ENCODE results near the gene TCFL5. TPM values are rescaled to one million over a fixed set of nuclear protein-coding genes. Genes with fewer than 3 reads are reported as not detected.

TCFL5 gene
- total RNA-seq, 1 donor from 2014 or later: 11.5 TPM

DNA sequence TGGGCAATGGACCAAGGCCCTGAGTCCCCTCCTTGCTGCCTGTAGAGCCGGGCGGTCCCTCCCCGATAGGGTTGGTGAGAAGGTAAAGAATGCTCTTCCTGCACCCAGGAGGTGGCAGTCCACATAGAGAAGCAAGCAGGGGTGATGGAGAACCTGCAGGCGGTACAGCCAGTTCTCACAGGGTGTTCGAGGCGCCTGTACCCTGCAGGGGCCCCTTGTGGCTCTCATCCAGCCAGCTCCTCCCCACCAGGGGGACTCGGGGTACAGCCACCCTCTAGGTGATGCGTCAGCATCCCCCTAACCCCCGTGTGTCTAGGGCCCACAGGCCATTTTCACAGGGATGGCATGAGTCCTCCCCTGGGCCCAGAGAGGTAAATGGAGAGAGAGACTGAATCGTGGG, 49.9 kb downstream of the TCFL5 start:
- peaks cover 33% of the 10 kb centered on the region for H3K4me1 ChIP-seq
- TF ChIP-seq, protein P1, sequence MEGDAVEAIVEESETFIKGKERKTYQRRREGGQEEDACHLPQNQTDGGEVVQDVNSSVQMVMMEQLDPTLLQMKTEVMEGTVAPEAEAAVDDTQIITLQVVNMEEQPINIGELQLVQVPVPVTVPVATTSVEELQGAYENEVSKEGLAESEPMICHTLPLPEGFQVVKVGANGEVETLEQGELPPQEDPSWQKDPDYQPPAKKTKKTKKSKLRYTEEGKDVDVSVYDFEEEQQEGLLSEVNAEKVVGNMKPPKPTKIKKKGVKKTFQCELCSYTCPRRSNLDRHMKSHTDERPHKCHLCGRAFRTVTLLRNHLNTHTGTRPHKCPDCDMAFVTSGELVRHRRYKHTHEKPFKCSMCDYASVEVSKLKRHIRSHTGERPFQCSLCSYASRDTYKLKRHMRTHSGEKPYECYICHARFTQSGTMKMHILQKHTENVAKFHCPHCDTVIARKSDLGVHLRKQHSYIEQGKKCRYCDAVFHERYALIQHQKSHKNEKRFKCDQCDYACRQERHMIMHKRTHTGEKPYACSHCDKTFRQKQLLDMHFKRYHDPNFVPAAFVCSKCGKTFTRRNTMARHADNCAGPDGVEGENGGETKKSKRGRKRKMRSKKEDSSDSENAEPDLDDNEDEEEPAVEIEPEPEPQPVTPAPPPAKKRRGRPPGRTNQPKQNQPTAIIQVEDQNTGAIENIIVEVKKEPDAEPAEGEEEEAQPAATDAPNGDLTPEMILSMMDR (IDR thresholded peaks at IDR 0.05): no peak
- TF ChIP-seq POLR2AphosphoS5 (IDR thresholded peaks at IDR 0.05; ENCODE audit: insufficient read depth in 1 of 2, low read depth in 1 of 2): no peak
- TF ChIP-seq POLR2A (IDR thresholded peaks at IDR 0.05): no peak
- H3K27me3 ChIP-seq: peaks cover under 1% of the 10 kb centered on the region
- no peak overlapping the region for H3K4me3 ChIP-seq
- no peaks in the 10 kb centered on the region for H3K9me3 ChIP-seq
- no peak overlapping the region for H3K27ac ChIP-seq
- intact Hi-C loops (cut with DNase I): loop anchor here (10.0 kb wide), 1 partner anchor 397 kb away; no protein-coding TSS in a partner anchor
- peaks cover 0 to 51% of the 10 kb centered on the region in 2 donors for H3K36me3 ChIP-seq
- DNase-seq (ENCODE audit: extremely low spot score in 2 of 2): no peak

DNA sequence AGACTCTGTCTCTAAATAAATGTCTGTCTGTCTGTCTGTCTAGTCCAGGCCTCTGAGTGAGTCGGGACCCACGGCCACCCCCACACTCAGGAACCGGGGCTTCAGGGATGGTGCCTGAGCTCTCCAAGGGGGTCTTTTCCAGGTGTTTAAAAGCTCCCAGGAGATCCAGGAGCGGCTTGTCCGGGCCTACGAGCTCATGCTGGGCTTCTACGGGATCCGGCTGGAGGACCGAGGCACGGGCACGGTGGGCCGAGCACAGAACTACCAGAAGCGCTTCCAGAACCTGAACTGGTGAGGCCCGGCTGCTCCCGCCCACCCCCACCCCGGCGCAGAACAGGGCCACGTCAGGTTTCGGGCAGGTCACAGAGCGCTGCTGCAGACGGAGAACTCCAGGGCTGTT, 50.3 kb downstream of the TCFL5 start:
- TF ChIP-seq, protein P1 (IDR thresholded peaks at IDR 0.05): no peak
- no peak for TF ChIP-seq POLR2A (IDR thresholded peaks at IDR 0.05)
- TF ChIP-seq POLR2AphosphoS5 (IDR thresholded peaks at IDR 0.05; ENCODE audit: insufficient read depth in 1 of 2, low read depth in 1 of 2): no peak
- Histone ChIP-seq H3K4me3 (no peak overlapping the region), H3K27me3 (no peaks in the 10 kb centered on the region), H3K36me3 (peaks cover 0 to 51% of the 10 kb centered on the region in 2 donors), H3K27ac (no peak overlapping the region), H3K9me3 (no peaks in the 10 kb centered on the region), H3K4me1 (peaks cover 33% of the 10 kb centered on the region)
- no peak for DNase-seq (ENCODE audit: extremely low spot score in 2 of 2)
- intact Hi-C loops (cut with DNase I): loop anchor here (10.0 kb wide), 1 partner anchor 397 kb away; no protein-coding TSS in a partner anchor

DNA sequence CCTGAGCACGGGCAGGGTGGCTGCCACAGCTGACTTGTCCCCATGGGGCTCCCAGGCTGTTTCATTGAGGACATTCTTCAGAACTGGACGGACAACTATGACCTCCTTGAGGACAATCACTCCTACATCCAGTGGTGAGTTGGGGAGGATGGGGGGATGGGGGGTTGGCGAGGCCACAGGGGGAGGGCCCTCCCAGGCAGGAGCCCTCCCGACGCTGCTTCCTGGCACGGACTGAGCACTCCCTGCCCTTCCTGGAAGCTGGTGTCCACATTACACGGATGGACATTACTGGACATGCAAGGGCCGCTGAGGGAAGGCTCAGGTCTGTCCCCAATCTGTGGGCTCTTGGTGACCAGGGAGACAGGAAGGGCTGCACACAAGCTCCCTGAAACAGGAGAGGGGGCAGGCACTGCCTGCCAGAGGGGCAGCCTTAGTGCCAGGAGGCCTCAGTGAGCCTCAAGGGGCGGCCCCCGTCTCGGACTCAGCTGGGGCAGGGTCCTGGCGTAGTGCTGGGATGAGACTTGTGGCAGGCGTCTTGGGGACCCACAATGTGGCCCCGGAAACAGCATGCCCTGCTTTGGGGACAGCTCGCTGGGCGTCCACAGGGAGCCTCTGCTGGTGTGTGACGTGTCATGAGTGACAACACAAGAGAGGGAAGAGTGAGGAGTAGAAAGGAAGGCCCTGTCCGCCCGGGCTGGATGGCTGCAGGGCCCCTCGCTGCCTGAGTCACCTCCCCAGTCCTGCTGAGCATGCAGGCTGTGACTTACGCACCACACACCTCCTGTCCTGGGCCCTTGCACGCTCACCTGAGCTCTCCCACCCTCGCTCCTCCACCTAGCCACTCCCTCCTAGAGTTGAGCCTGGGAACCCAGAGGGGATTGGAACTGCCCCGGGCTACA, 51.8 kb downstream of the TCFL5 start:
- H3K4me3 ChIP-seq: no peak overlapping the region
- intact Hi-C loops (cut with DNase I): loop anchor here (10.0 kb wide), 1 partner anchor 395 kb away; no protein-coding TSS in a partner anchor
- TF ChIP-seq POLR2AphosphoS5 (IDR thresholded peaks at IDR 0.05; ENCODE audit: insufficient read depth in 1 of 2, low read depth in 1 of 2): no peak
- TF ChIP-seq POLR2A (IDR thresholded peaks at IDR 0.05): no peak
- TF ChIP-seq, protein P1 (IDR thresholded peaks at IDR 0.05): no peak
- no peaks in the 10 kb centered on the region for H3K9me3 ChIP-seq
- peaks cover 0 to 51% of the 10 kb centered on the region in 2 donors for H3K36me3 ChIP-seq
- H3K27me3 ChIP-seq: no peaks in the 10 kb centered on the region
- H3K4me1 ChIP-seq: peaks cover 32% of the 10 kb centered on the region
- H3K27ac ChIP-seq: no peak overlapping the region
- no peak for DNase-seq (ENCODE audit: extremely low spot score in 2 of 2)

DNA sequence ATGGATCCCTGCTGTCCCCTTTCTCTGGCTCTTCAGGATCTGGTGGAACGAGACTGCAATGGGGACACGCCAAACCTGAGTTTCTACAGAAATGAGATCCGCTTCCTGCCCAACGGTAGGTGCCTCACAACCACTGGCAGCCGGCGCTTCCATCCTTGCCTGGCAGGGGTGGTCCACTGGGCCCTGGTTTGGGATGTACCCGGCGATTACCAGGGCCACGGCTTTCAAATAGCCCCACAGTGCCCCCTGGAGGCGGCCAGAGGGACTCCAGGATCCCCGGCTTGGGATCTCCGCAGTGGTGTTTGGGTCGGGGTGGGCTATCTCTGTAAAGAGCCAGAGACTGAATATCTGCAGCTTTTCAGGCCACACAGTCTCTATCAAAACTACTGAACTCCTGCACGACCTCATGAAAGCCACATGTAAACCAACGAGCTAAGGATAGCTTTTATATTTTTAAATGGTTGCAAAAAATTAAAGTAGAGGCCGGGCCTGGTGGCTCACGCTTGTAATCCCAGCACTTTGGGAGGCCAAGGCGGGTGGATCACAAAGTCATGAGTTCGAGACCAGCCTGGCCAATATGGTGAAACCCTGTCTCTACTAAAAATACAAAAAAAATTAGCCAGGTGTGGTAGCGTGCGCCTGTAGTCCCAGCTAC, 53.3 kb downstream of the TCFL5 start:
- no peaks in the 10 kb centered on the region for H3K27me3 ChIP-seq
- H3K27ac ChIP-seq: no peak overlapping the region
- TF ChIP-seq, protein P1 (IDR thresholded peaks at IDR 0.05): peak; percentile 65 to 77 (median 70)
- TF ChIP-seq POLR2AphosphoS5 (IDR thresholded peaks at IDR 0.05; ENCODE audit: insufficient read depth in 1 of 2, low read depth in 1 of 2): no peak
- peaks cover 0 to 51% of the 10 kb centered on the region in 2 donors for H3K36me3 ChIP-seq
- intact Hi-C loops (cut with DNase I): no loop called here
- no peak overlapping the region for H3K4me3 ChIP-seq
- H3K4me1 ChIP-seq: peaks cover 39% of the 10 kb centered on the region
- no peaks in the 10 kb centered on the region for H3K9me3 ChIP-seq
- DNase-seq (ENCODE audit: extremely low spot score in 2 of 2): no peak

Measured in vagina (tissue), 2 donors.